Ovary (tissue), 3 donors: ENCODE measurements around the gene DNASE1L2.

Experiments used
- EP300 ChIP-seq: sonication (generic); formaldehyde crosslinking; IDR thresholded peaks from one replicate; pipeline ENCODE4 v1.6.1; 2017; ENCODE audit warnings: antibody characterized with exemption
- POLR2A ChIP-seq: fragments of 450-650 bp; IDR thresholded peaks from one replicate; pipeline ENCODE4 v1.6.1; 2017; ENCODE audit warnings: antibody characterized with exemption, mild to moderate bottlenecking, moderate library complexity
- TF ChIP-seq, protein P1 (sequence below), 3 donors: fragments of 450-650 bp in 2 of 3; fragments of 200-600 bp in 1 of 3; IDR thresholded peaks; one replicate each; pipeline versions ENCODE4 v1.5.1 to v1.8.0; 2016 to 2022; ENCODE audit warnings: antibody characterized with exemption in 3 of 3, mild to moderate bottlenecking in 1 of 3
- donor health status: DM: no; HTN: no; CAD: no.

DNA sequence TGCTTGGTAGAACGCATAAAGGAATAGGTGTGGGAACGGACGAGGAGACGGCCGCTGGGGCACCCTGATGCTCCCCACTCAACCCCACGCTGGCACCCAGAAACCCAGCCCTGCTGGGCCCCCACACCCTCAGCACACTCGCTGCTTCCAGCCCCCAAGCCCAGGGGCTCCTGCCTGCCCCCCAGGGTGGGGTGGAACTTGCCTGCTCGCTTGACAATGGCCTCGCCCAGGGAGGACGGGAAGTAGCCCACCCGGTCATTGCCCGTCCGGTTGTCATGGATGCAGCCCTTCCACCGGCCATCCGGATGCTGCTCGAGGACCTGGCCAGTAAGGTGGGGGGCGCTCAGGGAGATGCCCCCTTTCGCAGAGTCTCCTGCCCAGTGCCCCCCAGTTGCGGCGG lies 49.7 kb upstream of the DNASE1L2 start:
- TF ChIP-seq, protein P1, sequence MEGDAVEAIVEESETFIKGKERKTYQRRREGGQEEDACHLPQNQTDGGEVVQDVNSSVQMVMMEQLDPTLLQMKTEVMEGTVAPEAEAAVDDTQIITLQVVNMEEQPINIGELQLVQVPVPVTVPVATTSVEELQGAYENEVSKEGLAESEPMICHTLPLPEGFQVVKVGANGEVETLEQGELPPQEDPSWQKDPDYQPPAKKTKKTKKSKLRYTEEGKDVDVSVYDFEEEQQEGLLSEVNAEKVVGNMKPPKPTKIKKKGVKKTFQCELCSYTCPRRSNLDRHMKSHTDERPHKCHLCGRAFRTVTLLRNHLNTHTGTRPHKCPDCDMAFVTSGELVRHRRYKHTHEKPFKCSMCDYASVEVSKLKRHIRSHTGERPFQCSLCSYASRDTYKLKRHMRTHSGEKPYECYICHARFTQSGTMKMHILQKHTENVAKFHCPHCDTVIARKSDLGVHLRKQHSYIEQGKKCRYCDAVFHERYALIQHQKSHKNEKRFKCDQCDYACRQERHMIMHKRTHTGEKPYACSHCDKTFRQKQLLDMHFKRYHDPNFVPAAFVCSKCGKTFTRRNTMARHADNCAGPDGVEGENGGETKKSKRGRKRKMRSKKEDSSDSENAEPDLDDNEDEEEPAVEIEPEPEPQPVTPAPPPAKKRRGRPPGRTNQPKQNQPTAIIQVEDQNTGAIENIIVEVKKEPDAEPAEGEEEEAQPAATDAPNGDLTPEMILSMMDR (IDR thresholded peaks at IDR 0.05), result no peak
- TF ChIP-seq POLR2A (no peak), EP300 (no peak)
